GM21390 (cell line): ENCODE measurements around the gene SUGP1.

Source experiments
- ATAC-seq: cut with Tn5 transposase; IDR thresholded peaks from one replicate; pipeline ENCODE4 v1.9.1; 2021; ENCODE audit not compliant: unreplicated experiment

Gene SUGP1

GRCh38 chr19:19342086-19343015, 22.0 kb upstream of the SUGP1 start:
- no peak for ATAC-seq

DNA sequence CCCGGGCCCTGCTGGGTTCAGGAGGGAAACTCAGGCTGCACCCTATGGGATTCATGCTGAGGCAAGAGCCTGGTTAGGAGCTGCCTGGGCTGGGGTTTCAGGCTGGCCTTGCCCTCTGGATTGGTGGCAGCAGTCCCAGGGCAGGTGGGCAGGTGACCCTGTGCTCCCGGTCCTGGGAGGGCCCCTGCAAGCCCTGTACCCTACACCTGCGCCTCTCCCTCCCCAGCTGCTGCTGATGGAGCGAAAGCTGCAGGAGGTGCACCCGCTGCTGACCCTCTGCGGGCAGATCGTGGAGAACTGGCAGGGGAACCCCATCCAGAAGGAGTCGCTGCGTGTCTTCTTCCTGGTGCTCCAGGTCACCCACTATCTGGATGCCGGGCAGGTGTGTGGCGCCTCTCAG, 20.7 kb upstream of the SUGP1 start:
- ATAC-seq, result no peak

DNA sequence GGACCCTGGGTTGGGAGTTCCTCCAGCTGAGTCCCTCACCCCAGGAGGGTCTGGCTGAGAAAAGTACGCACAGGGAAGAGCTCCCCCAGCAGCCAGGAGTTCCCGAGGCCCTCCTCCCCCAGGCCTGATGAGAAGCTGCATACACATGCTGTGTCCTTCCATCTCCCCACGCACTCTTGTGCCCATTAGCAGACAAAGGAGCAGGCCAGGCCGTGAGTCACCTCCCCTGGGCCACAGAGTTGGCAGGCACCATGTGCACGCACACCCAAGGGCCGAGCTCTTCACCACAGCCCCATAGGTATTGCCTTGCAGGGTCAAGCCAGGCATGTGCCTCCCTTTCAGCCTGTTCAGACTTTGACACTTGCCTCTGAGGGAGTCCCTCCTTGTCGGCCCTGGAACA, 17.8 kb upstream of the SUGP1 start:
- no peak for ATAC-seq

- ATAC-seq, result no peak
Observed at GRCh38 chr19:19337120-19337519, 16.8 kb upstream of the SUGP1 start.

DNA sequence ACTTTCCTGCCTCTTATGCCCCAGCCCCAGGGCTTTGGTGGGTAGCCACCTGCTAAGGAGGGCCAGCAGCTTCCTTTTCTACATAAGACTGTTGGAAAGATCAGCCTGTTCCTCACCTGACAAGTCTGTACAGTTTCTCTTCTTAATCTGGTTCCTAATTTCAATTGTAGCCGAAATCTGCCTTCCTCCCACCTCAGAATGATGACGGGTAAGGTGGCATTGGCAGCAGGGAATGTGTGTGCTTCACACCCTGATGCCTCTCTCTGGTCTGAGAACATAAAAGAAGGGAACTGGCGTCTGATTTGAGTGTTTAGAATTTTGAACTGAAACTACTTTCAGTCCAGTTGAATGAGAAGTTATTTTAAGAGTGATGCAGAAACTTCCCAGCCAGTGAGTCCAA, 16.3 kb upstream of the SUGP1 start:
- ATAC-seq, result no peak

- ATAC-seq, result no peak
Observed at GRCh38 chr19:19335408-19336158, 15.3 kb upstream of the SUGP1 start.

DNA sequence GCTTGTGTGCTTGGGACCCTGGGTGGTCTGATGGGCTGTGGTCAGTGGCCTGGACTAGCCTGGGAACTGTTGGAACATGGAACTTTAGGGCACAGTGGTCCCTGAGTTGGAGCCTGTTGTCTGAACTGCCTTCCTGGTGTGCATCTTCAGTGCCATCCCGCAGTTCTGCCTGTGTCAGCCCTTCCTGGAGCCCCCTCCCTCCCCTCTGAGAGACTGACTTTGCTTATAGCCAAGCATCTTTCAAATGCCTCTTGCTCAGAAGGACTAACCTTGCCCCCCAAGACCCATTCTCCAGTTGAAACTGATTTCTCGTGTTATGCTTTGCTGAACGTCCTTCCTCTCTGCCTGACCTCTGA, 14.7 kb upstream of the SUGP1 start:
- ATAC-seq, result no peak

GRCh38 chr19:19334063-19334988, 14.0 kb upstream of the SUGP1 start:
- no peak for ATAC-seq

- no peak for ATAC-seq
Observed at GRCh38 chr19:19329126-19329525, 8.8 kb upstream of the SUGP1 start.

DNA sequence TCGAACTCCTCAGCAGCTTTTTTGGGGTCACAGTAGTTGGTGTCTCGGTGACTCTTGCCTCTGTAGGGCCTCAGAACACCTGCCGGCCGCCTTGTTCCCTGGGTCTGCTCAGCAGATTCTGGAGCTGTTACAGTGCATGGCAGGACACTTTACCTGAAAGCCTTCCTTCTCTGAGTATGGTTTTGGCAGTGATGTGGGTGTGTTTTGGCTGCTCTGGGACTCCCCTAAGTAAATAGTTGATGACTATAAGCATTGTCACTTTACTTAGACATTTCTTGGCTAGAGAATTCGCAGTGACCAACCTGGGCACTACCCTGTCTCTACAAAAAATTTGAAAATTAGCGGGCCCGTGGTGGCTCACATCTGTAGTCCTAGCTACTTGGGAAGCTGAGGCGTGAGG, 7.4 kb upstream of the SUGP1 start:
- ATAC-seq, result no peak

DNA sequence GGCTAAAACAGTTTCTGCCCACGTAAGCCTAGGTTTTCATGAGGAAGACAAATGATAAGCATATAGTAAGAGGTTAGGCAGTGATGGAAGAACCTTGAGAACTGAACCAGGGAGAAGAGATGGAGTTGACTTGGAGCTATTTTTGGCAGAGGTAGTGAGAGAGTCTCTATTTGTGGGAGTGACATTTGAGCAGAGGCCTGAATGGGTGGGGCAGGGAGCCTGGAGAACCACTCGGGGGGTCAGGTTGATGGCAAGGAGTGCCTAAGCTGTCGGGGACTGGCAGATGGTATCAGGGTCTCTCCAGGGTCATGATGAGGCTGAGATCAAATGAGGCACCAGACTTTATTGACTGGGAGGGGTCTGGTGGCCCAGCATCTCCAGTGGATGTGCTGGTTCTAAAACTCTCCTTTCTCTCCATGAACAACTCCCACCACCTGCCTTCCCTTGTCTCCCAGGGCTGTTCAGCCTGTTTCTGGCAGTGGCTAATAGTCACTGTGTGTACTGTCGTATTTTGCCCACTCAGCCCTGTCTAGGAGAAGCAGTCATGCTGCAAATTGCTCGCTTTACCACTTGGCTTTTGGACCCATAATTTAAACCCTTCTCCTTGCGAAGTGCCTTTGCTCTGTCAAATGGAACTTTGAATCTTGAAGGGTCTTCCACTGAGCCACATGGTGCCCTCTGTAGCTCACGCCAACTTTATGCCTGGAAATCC, 3.9 kb upstream of the SUGP1 start:
- no peak for ATAC-seq

- peak; percentile 9 for ATAC-seq
Observed at GRCh38 chr19:19321141-19321577, 850 bp upstream of the SUGP1 start.

DNA sequence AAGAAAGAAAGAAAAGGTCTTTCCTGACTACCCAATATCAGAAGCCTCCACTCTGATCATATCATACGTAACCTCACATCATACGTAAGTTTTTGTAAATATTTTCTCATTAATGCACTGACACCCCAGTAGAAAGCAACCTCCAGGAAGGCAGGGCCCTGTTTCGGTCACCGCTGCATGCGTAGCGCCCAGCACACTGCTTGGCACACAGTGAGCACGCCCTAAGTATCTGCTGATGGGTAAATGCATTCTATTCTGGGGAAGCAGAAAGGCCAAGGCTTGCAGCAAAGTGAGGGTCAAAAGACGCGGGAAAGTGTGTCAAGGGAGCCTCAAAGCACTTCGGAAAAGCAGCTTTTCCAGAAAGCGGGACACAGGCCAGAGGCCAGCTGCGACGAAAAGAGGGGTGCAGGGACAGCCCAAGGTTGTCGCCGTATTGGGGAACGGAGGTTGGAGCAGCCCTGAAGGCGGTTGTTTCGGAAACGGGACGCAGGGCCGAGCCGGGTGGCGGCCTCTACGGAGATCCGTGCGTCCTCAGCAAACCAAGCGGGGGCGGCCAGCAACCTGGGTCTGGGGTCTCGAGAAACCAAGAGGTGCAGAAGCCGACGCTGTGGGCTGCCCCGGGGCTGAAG, 463 bp downstream of the SUGP1 start:
- ATAC-seq, result no peak

DNA sequence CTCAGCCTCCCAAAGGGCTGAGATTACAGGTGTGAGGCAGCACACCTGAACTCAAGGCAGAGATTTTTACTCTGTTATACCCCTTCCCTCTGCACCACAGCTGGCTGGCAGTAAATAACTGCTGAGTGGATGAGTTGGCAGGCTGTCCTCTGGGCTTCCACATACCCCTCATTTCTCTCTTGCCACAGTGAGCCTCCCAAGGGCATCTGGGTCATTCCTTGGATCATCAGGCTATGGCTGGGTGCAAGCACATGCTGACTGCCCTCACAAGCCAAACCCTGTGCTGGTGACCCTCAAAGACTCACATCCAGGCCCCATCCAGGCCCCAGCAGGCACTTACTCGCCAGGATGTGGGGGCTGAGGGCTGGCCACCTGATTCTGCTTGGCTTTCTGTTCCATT, 4.2 kb downstream of the SUGP1 start:
- no peak for ATAC-seq

- no peak for ATAC-seq
Observed at GRCh38 chr19:19315444-19315843, 4.9 kb downstream of the SUGP1 start.

- ATAC-seq, result no peak
Observed at GRCh38 chr19:19308373-19308772, 11.9 kb downstream of the SUGP1 start.

GRCh38 chr19:19306191-19306590, 14.1 kb downstream of the SUGP1 start:
- no peak for ATAC-seq

- ATAC-seq, result no peak
Observed at GRCh38 chr19:19305696-19306095, 14.6 kb downstream of the SUGP1 start.

GRCh38 chr19:19305066-19305465, 15.2 kb downstream of the SUGP1 start:
- no peak for ATAC-seq
